Stimulated activated CD4-positive, alpha-beta T cell treated with anti-CD3 and anti-CD28 coated beads, Interleukin-2, amount 100 ng/mL, for 48 hours (primary cell): ENCODE results near the gene TMEM240.
"Not testable (repeated sequence)": the region's sequence is repeated elsewhere in the genome, so short reads cannot be mapped to it uniquely, and the experiment has no call there.

Experiments
- DNase-seq, 2 donors: peaks; one replicate each; pipeline ENCODE4 v3.0.0-alpha.2; 2020

Gene TMEM240

DNA sequence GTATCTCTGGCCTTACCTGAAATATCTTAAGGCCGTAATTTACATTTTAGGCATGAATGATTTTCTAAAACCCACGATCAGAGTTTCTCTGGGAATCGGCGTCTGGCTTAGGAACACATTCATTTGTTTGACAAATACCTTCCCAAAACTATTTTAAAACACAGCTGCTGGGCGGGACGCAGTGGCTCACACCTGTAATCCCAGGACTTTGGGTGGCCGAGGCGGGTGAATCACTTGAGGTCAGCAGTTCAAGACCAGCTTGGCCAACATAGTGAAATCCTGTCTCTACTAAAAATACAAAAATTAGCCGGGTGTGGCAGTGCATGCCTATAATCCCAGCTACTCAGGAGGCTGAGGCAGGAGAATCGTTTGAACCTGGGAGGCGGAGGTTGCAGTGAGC, 16.5 kb upstream of the TMEM240 start:
- not testable (repeated sequence) for DNase-seq

- no peak for DNase-seq
Observed at GRCh38 chr1:1556505-1556904, 16.1 kb upstream of the TMEM240 start.

DNA sequence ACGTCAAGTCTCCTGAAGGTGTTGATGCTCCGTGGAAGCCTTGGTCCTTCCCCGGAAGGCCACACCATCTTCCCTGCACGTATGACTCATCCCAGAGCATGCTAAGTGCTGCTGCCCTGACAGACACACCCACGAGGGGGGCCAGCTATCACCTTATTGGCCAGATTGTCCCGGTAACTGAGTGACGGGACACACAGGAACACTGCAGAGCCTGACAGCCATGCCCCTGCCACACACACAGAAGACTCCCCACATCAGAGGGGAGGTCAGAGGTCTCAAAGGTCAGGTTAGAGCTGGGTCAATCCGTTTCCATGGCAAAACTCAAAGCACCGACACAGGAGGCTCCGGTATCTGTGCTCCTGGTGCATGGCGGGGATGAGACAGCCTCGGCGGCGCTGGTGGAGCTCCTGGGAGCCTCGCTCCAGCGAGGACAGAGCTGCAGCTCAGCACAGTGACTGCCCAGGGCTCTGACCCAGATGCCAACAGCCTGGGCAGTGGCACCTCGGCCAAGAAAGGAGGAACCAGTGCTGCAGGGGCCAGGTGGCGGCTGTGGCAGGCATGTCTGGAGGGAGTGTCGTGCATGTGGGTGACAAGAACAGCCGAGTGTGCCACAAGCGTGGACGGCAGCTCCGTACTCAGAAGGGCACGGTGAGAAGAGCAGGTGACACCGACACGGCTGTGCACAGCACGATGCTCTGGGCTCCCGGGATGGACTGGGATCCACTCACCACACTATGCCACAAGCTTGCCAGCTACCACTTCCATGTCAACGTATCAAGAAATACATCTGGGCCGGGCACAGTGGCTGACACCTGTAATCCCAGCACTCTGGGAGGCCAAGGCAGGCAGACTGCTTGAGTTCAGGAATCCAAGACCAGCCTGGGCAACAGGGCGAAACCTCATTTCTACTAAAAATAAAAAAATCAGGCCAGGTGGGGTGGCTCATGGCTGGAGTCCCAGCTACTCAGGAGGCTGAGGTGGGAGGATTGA, 14.8 kb upstream of the TMEM240 start:
- no peak for DNase-seq

GRCh38 chr1:1554550-1554925, 14.1 kb upstream of the TMEM240 start:
- DNase-seq, result no peak

DNA sequence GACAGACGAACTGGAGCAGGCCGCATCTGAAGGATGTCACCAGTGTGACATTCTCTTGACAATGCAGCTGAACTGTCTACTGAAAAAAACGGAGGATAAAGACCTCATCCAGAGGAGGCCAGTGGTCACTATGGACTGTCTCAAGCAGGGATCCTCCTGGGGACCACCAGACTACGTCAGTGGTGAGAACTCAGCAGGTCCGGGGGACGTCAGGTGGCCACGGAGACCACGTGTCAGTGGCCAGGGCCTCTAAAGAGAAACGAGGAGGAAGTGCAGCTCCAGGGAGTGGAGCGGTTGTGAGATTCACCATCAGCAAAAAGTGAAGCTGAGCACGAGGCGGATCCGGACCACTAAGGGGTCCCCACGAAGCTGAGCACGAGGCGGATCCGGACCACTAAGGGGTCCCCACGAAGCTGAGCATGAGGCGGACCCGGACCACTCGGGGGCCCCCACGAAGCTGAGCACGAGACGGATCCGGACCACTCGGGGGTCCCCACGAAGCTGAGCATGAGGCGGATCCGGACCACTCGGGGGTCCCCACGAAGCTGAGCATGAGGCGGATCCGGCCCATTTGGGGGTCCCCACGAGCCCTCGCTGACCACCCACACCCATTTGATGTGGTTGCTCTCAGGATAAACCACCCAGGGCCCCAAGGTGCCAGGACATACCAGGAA, 13.5 kb upstream of the TMEM240 start:
- DNase-seq, result no peak

DNA sequence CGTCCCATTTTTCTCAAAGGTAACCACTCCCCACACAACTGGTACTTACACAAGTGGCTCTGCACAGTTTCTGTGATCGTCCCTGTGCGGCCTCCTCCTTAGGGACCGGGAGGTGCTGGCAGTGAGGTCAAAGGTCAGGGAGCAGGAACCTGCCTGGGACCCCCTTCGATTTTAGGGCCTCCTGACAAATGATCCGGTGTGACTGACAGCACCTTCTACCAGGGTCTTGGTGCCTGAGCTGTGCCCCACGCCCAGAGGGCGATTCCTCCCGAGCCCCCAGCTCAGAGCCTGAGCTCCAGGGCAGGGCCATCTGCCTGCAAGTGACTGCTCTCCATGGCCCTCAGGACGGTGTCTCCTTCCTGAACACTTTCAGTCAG, 11.8 kb upstream of the TMEM240 start:
- no peak for DNase-seq

GRCh38 chr1:1551524-1552262, 11.3 kb upstream of the TMEM240 start:
- DNase-seq, result no peak

DNA sequence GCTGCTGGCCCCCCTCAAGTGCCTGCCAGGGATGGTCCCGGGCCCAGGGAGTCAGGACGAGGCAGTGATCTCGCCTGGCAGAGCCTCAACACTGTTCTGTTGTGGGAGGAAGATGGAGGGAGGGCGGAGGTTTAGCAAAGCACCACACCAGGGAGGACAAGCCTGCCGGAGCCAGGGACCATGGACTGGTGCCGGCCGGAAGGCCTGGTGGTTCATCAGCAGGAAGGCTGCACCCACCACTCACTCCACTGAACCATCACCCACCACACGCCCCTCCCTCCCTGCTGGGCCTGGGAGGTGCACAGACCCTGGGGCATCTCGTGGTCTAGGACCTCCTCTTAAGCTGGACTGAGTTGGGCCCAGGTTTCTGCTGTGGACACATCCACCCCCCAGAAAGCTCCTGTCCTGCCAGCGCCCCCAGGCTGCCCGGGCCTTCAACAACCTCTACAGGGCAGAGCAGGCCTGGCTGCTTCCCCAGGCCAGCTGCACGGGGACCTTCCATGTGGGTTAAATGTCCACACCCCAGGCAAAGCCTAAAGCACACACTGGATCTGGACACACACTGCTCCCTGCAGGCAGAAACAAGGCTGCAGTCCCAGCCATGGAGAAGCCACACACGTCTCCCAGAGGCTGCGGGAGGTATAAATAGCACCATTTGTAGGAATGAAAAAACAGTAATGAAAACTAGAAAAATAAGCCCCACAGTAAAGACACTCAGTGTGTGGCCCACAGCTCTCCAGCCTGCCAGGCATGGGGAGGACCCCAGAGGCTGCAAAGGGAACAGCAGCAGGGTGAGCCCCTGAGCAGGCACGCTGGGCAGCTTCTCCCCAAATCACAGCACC, 10.4 kb upstream of the TMEM240 start:
- no peak for DNase-seq

DNA sequence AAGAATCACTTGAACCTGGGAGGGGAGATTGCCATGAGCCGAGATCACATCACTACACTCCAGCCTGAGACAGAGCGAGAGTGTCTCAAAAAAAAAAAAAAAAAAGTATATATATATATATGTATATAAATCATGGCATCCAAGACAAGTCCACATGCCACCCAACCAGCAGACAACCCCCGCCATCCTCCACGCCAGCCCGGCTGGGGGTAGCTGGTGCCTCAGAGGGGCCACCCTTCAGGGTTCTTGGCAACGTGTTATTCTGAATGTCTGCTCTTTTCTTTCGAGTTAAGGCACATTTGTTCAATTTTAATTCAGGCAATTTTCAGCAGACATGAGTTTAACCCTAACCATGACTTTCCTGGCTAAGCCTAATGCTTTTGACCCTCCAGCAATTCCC, 9.7 kb upstream of the TMEM240 start:
- no peak for DNase-seq

DNA sequence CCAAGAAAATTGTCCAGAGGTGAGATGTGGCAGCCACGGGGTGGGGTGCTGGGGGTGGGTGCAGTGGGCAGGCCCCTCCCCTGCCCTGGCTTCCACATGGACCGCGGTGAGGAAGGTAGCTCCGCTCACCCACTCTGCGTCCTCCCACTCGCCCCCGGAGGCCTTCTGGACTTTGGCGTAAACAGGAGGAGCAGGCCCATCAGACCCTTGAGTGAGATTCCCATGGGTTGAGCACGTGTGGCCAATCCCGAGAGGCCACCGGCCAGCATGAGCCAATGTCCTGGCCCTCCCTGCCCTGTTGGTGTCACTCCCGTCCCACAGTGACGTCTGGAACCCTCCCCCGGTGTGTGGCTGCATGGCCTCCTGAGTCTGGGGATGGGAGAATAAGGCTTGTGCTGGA, 8.2 kb upstream of the TMEM240 start:
- no peak for DNase-seq

DNA sequence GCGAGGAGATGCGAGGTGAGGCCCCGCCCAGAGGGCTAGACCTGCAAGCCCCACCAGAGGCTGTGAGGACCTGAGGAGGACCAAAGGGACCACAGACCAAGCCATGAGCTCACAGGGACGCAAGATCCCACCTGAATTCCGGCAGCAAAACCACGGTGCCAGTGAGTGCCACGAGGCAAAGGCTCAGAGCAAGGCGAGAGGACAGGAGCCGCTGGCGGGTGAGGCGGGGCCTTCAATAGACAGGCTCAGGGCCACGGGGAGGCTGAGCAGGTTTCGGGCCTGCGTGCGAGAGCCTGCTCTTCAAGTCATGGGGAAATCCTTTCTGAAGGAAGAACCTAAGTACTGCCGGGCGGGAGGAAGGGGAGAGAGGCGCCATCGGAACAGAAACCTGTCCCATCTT, 7.1 kb upstream of the TMEM240 start:
- no peak for DNase-seq

GRCh38 chr1:1547011-1547410, 6.6 kb upstream of the TMEM240 start:
- no peak for DNase-seq

DNA sequence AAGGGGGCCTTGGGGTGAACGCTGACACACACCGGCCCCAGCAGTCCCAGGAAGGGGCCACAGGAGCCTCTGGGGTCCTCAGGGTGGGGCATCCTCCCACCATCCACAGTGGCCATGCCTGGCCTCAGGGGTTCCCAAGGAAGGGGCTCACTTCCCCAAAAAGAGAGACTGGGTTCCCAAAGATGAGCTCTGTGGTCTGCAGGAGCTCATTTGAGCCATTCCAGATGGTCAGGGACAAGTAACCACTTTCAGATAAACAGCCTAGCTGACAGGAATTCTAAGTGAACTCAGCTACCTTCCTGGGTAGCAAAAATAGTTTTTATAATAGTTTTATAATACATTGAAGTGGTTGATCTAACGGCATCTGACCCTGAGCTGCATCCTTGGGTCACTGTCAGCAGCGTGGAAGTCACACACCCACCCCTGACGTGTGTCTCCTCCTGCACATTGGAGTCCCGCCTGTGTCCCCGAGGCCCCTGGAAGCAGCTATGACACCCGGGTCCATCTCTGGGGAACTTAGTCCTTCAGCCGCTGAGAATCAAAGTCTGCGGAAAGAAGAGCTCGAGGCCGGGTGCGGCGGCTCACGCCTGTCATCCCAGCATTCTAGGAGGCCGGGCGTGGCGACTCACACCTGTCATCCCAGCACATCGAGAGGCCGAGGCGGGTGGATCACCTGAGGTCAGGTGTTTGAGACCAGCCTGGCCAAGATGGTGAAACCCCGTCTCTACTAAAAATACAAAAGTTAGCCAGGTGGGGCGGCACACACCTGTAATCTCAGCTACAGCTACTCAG, 5.7 kb upstream of the TMEM240 start:
- no peak for DNase-seq

- DNase-seq, result no peak
Observed at GRCh38 chr1:1544544-1544943, 4.1 kb upstream of the TMEM240 start.

DNA sequence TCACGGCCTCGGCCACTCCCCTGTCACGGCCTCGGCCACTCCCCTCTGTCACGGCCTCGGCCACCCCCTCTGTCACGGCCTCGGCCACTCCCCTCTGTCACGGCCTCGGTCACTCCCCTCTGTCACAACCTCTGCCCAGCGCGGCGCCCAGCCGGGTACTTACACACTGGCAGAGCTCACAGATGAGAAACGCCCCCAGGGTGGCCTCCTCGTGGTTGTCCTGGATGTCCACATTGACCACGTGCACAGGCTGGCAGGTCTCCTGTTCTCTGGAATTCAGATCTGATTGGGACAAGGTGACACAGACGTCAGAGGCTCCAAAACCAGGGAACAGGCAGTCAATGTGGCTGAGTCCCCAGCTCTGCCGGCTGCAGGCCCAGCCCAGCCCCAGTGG, 3.3 kb upstream of the TMEM240 start:
- no peak for DNase-seq

DNA sequence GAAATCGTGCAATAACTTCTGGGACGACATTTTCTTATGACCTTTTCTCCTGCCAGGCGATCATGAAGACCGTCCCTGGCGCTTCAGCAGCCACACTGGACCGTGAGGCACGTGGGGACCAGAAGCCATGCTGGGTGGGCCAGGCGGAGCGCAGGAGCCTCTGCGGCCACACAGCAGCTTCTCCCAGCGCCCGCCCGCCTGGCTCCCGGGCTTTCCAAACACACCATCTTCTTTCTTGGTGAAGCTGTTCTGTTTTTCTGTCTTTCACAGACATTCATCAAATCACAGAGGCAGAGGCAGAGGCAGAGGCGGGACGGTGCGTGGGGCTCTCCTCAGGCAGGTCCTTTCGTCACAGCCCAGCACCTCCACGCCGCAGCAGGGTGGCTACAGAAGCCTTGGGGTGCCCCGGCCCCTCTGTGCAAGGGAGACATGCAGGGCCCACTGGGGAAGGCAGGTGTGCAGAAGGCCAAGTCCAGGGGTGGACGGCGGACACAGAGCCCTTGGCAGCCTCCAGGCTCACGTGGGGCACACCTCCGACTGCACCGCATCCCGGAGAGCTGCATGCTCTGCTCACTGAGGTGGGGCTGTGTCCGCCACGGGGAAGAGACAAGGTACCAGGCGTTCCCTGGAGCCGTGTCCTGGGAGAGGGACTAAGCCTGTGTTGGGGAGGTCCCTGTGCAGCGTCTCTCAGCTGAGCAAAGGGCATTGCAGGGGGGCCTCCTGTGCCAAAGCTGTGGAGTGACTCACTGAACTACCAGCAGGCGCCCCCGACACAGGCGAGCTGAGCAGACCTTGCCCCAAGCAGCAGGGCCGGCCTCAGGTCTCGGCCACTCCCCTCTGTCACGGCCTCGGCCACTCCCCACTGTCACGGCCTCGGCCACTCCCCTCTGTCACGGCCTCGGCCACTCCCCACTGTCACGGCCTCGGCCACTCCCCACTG, 2.6 kb upstream of the TMEM240 start:
- no peak for DNase-seq

GRCh38 chr1:1541956-1542765, 1.7 kb upstream of the TMEM240 start:
- DNase-seq, result no peak

DNA sequence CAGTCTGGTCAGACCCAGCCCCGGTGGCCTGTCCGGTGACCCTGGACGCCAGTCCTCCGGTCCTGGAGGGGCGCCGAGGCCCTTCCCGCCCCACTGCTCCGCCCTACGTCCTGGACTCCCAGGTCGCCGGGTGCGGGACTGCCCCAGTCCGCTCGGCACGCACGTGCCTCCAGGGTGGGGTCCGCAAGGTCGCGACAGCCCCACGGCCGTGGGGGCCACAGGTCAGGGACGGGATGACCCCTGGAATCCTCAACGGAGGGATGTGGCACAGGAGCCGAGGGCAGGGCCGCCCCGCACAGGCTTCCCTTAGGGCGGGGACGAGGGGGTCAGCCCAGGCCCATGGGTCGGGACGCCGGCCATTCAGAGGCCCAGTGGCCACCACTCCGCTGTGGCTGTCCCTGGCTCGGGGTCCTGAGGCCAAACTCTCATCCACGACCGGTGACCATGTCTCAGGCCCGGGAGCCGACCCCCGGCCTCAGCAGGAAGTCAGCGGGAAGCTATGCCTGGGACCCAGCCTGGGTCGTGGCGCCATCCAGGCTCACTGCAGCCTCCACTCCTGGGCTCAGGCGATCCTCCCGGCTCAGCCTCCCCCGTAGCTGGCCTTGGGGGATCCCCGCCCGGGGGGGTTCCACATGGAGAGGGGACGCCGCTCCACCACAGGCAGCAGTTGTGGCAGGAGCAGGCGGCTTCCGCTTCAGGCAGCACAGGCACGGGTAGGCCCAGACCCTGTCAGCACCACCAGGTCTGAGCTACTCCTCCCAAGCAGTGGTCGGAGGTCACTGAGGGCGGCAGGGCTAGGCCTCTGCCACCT, 599 bp upstream of the TMEM240 start:
- DNase-seq, result no peak
